OCI-LY7 (cell line): ENCODE measurements around the gene DNMT1. TPM values are rescaled to one million over a fixed set of nuclear protein-coding genes. Genes with fewer than 3 reads are reported as not detected.

Source experiments
- BruUV-seq: library from RNA; stranded (reverse); fragments of 400-500 nt; replicated peaks from 2 replicates; lab custom pipeline; 2021; lab: Mats Ljungman, UMichigan
- CTCF ChIA-PET: fragments of 300-600 bp; sonication (Branson Sonifier 250); formaldehyde crosslinking; loops from one replicate; lab custom pipeline; 2022; ENCODE audit warnings: antibody characterized with exemption; ENCODE audit not compliant: unreplicated experiment; lab: Charles Lee
- POLR2A ChIA-PET: fragments of 300-600 bp; sonication (Branson Sonifier 250); formaldehyde crosslinking; loops from one replicate; lab custom pipeline; 2022; ENCODE audit warnings: antibody characterized with exemption; lab: Charles Lee
- DNase-seq: peaks from one replicate; pipeline ENCODE4 v3.0.0-alpha.2; 2015; ENCODE audit warnings: low spot score
- H2AFZ ChIP-seq: fragments of 200-600 bp; sonication (generic), shearing (Covaris generic); 2 replicates; pipeline ENCODE4 v1.6.1; 2014; ENCODE audit warnings: mild to moderate bottlenecking, antibody characterized with exemption, low read length, moderate library complexity
- H3K27ac ChIP-seq: fragments of 200-600 bp; sonication (generic); 2 replicates; pipeline ENCODE4 v1.5.1; 2014; ENCODE audit warnings: mixed run types, low read depth, mild to moderate bottlenecking, moderate library complexity, low read length, inconsistent platforms; ENCODE audit not compliant: poor library complexity, severe bottlenecking
- H3K36me3 ChIP-seq: fragments of 200-600 bp; sonication (generic); 2 replicates; pipeline ENCODE4 v1.6.1; 2014; ENCODE audit warnings: mild to moderate bottlenecking, antibody characterized with exemption, low read length, moderate library complexity, mixed read lengths; ENCODE audit not compliant: insufficient read depth
- H3K4me1 ChIP-seq: fragments of 200-600 bp; sonication (generic); 2 replicates; pipeline ENCODE4 v1.5.1; 2014; ENCODE audit warnings: mild to moderate bottlenecking, low read length; ENCODE audit not compliant: insufficient read depth, poor library complexity, severe bottlenecking
- H3K4me2 ChIP-seq: fragments of 200-600 bp; sonication (generic); 2 replicates; pipeline ENCODE4 v1.6.1; 2014; ENCODE audit warnings: mild to moderate bottlenecking, low read length
- H3K4me3 ChIP-seq: fragments of 200-600 bp; sonication (generic); 2 replicates; pipeline ENCODE4 v1.5.1; 2014; ENCODE audit warnings: mild to moderate bottlenecking, low read depth, low read length; ENCODE audit not compliant: poor library complexity, severe bottlenecking
- H3K79me2 ChIP-seq: fragments of 200-600 bp; sonication (generic); 2 replicates; pipeline ENCODE4 v1.6.1; 2016; ENCODE audit warnings: low read depth, mild to moderate bottlenecking, low read length, moderate library complexity, mixed read lengths; ENCODE audit not compliant: insufficient read depth
- H3K9me2 ChIP-seq: fragments of 200-600 bp; sonication (generic); 2 replicates; pipeline ENCODE4 v1.6.1; 2016; ENCODE audit warnings: mild to moderate bottlenecking, low read length, mixed read lengths; ENCODE audit not compliant: insufficient read depth
- H3K9me3 ChIP-seq: fragments of 200-600 bp; sonication (generic); 2 replicates; pipeline ENCODE4 v1.6.1; 2014; ENCODE audit warnings: mild to moderate bottlenecking, mixed run types, low read length, mixed read lengths
- H4K20me1 ChIP-seq: fragments of 200-600 bp; sonication (generic); 2 replicates; pipeline ENCODE4 v1.6.1; 2014; ENCODE audit warnings: mild to moderate bottlenecking, antibody characterized with exemption, low read length, moderate library complexity, mixed read lengths; ENCODE audit not compliant: insufficient read depth
- EZH2phosphoT487 ChIP-seq: fragments of 200-600 bp; sonication (generic); IDR thresholded peaks from 2 replicates; pipeline ENCODE4 v1.6.1; 2018; ENCODE audit warnings: low read depth, borderline replicate concordance, mild to moderate bottlenecking, mixed run types, antibody characterized with exemption, low read length, moderate library complexity, mixed read lengths
- intact Hi-C: fragments of 100-400 bp; cut with micrococcal nuclease; formaldehyde crosslinking; loops from one replicate; pipeline ENCODE4 v1.10.0; 2022; ENCODE audit not compliant: unreplicated experiment
- total RNA-seq, 2 experiments: library from RNA; depleted of rRNA in 1 of 2; stranded (reverse); fragments of >200 nt in 1 of 2; shearing (Covaris generic) in 1 of 2; gene quantifications; 2 replicates each; pipeline ENCODE4 v1.2.3, GENCODE V29; 2014 to 2022
- TF ChIP-seq, protein P1 (sequence below): fragments of 200-600 bp; sonication (generic); conservative IDR thresholded peaks from 2 replicates; pipeline ENCODE4 v1.5.1; 2014; ENCODE audit warnings: mild to moderate bottlenecking, antibody characterized with exemption, low read length, moderate library complexity, mixed read lengths

Gene DNMT1
- total RNA-seq, 2 experiments from 2014 or later = 329 to 680 TPM

GRCh38 chr19:10132905-10133304 is 61.8 kb downstream of the DNMT1 start:
- no peak overlapping the region for H3K27ac ChIP-seq
- peaks cover 97% of the 10 kb centered on the region for H3K36me3 ChIP-seq
- H3K4me2 ChIP-seq = no peak overlapping the region
- CTCF ChIA-PET = no interaction called here
- no peaks in the 10 kb centered on the region for H3K79me2 ChIP-seq
- H3K4me1 ChIP-seq = no peaks in the 10 kb centered on the region
- no peak overlapping the region for H3K4me3 ChIP-seq
- H3K9me2 ChIP-seq = no peaks in the 10 kb centered on the region
- H3K9me3 ChIP-seq = no peaks in the 10 kb centered on the region
- POLR2A ChIA-PET = no interaction called here
- BruUV-seq = no TSS peak
- H2AFZ ChIP-seq = no peak overlapping the region
- TF ChIP-seq, protein P1, sequence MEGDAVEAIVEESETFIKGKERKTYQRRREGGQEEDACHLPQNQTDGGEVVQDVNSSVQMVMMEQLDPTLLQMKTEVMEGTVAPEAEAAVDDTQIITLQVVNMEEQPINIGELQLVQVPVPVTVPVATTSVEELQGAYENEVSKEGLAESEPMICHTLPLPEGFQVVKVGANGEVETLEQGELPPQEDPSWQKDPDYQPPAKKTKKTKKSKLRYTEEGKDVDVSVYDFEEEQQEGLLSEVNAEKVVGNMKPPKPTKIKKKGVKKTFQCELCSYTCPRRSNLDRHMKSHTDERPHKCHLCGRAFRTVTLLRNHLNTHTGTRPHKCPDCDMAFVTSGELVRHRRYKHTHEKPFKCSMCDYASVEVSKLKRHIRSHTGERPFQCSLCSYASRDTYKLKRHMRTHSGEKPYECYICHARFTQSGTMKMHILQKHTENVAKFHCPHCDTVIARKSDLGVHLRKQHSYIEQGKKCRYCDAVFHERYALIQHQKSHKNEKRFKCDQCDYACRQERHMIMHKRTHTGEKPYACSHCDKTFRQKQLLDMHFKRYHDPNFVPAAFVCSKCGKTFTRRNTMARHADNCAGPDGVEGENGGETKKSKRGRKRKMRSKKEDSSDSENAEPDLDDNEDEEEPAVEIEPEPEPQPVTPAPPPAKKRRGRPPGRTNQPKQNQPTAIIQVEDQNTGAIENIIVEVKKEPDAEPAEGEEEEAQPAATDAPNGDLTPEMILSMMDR = no peak
- no peak for TF ChIP-seq EZH2phosphoT487
- H4K20me1 ChIP-seq = no peaks in the 10 kb centered on the region
- DNase-seq = no peak
- intact Hi-C loops = no loop called here

GRCh38 chr19:10126213-10126639 is 68.5 kb downstream of the DNMT1 start:
- POLR2A ChIA-PET = no interaction called here
- CTCF ChIA-PET = no interaction called here
- BruUV-seq = no TSS peak
- H3K9me3 ChIP-seq = no peaks in the 10 kb centered on the region
- no peak overlapping the region for H3K4me2 ChIP-seq
- no peak for DNase-seq
- no peaks in the 10 kb centered on the region for H4K20me1 ChIP-seq
- H3K4me3 ChIP-seq = no peak overlapping the region
- H3K27ac ChIP-seq = no peak overlapping the region
- no peaks in the 10 kb centered on the region for H3K9me2 ChIP-seq
- H2AFZ ChIP-seq = no peak overlapping the region
- peaks cover 69% of the 10 kb centered on the region for H3K36me3 ChIP-seq
- intact Hi-C loops = no loop called here
- no peaks in the 10 kb centered on the region for H3K4me1 ChIP-seq
- no peaks in the 10 kb centered on the region for H3K79me2 ChIP-seq
- no peak for TF ChIP-seq EZH2phosphoT487
- TF ChIP-seq, protein P1 = no peak

DNA sequence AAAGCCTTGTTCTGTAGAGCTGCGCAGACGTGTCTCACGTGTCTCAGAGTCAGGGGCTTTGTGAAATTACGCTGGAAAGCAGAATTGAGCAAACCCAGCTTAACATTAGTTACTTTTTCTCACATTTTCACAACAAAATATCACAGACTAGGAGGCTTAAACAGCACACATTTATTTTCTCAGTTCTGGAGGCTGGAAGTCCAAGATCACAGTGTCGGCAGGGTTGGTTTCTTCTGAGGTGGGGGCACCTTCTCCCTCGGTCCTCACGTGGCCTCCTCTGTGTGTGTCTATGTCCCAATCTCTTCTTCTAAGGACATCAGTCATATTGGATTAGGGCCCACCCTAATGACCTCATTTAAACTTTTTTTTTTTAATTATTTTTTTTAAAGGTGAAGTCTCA is 70.3 kb downstream of the DNMT1 start:
- ChIA-PET CTCF (no interaction called here), POLR2A (no interaction called here)
- H4K20me1 ChIP-seq = no peaks in the 10 kb centered on the region
- TF ChIP-seq, protein P1 = no peak
- TF ChIP-seq EZH2phosphoT487 = no peak
- H3K4me2 ChIP-seq = no peak overlapping the region
- intact Hi-C loops = no loop called here
- no TSS peak for BruUV-seq
- H3K9me3 ChIP-seq = no peaks in the 10 kb centered on the region
- peaks cover 2% of the 10 kb centered on the region; the same call in 1 of the 2 replicates for H3K79me2 ChIP-seq
- H3K36me3 ChIP-seq = peaks cover 51% of the 10 kb centered on the region
- no peak overlapping the region for H2AFZ ChIP-seq
- DNase-seq = no peak
- H3K4me3 ChIP-seq = no peak overlapping the region
- H3K27ac ChIP-seq = no peak overlapping the region
- no peaks in the 10 kb centered on the region for H3K4me1 ChIP-seq
- no peaks in the 10 kb centered on the region for H3K9me2 ChIP-seq
